Panc1 (cell line): ENCODE results near the gene ARPC4. TPM values are rescaled to one million over a fixed set of nuclear protein-coding genes. Genes with fewer than 3 reads are reported as not detected.

Experiments used
- ATAC-seq: fragments of 200-7000 bp; cut with Tn5 transposase; 2 replicates; pipeline ENCODE4 v1.9.1; 2020; ENCODE audit warnings: mild to moderate bottlenecking, moderate library complexity
- BruUV-seq: library from RNA; stranded (reverse); fragments of 400-500 nt; replicated peaks from 2 replicates; lab custom pipeline; 2021; lab: Mats Ljungman, UMichigan
- CTCF ChIA-PET: fragments of 300-600 bp; sonication (Branson Sonifier 250); formaldehyde crosslinking; loops from one replicate; lab custom pipeline; 2022; ENCODE audit warnings: antibody characterized with exemption; lab: Charles Lee
- POLR2A ChIA-PET: fragments of 300-600 bp; sonication (Branson Sonifier 250); formaldehyde crosslinking; loops from one replicate; lab custom pipeline; 2022; ENCODE audit warnings: antibody characterized with exemption; lab: Charles Lee
- DNase-seq: peaks from one replicate; pipeline ENCODE4 v3.0.0-alpha.2; 2010; ENCODE audit warnings: low read depth, low spot score
- H3K27ac ChIP-seq: 2 replicates; pipeline ENCODE4 v1.5.1; 2011; ENCODE audit warnings: mild to moderate bottlenecking, low read length, inconsistent platforms
- H3K27me3 ChIP-seq: fragments of 200-500 bp; sonication (Bioruptor generic); 2 replicates; pipeline ENCODE4 v1.6.0; 2014; ENCODE audit warnings: low read length, inconsistent platforms; ENCODE audit not compliant: control insufficient read depth, insufficient read depth
- H3K36me3 ChIP-seq: fragments of 200-500 bp; sonication (Bioruptor generic); 2 replicates; pipeline ENCODE4 v1.5.1; 2014; ENCODE audit warnings: inconsistent platforms, mild to moderate bottlenecking, low read length, moderate library complexity; ENCODE audit not compliant: control insufficient read depth, insufficient read depth
- H3K4me1 ChIP-seq: 2 replicates; pipeline ENCODE4 v1.5.1; 2011; ENCODE audit warnings: inconsistent platforms, mild to moderate bottlenecking, low read length, moderate library complexity; ENCODE audit not compliant: control insufficient read depth, insufficient read depth
- H3K4me3 ChIP-seq, 2 experiments: 2 replicates each; pipeline ENCODE4 v1.5.1; 2011 to 2012; ENCODE audit warnings: low read depth in 2 of 2, low read length in 2 of 2, mild to moderate bottlenecking in 2 of 2, inconsistent platforms in 1 of 2, moderate library complexity in 1 of 2
- H3K9me3 ChIP-seq: fragments of 200-500 bp; sonication (Bioruptor generic); 2 replicates; pipeline ENCODE4 v1.5.1; 2014; ENCODE audit warnings: low read depth, mild to moderate bottlenecking, inconsistent platforms, low read length, moderate library complexity; ENCODE audit not compliant: control insufficient read depth, insufficient read depth
- CTCF ChIP-seq: fragments of 450-650 bp; IDR thresholded peaks from 2 replicates; pipeline ENCODE4 v1.5.1; 2017; ENCODE audit warnings: mild to moderate bottlenecking
- POLR2AphosphoS5 ChIP-seq: IDR thresholded peaks from 2 replicates; pipeline ENCODE4 v1.6.1; 2012; ENCODE audit warnings: mild to moderate bottlenecking, low read depth, low read length, moderate library complexity
- REST ChIP-seq, 2 experiments: IDR thresholded peaks; 2 replicates each; pipeline ENCODE4 v1.6.1; 2011 to 2012; ENCODE audit warnings: low read depth in 2 of 2, control low read depth in 1 of 2, low read length in 1 of 2, mild to moderate bottlenecking in 1 of 2, moderate library complexity in 1 of 2; ENCODE audit not compliant: insufficient read depth in 1 of 2
- SIN3A ChIP-seq: IDR thresholded peaks from 2 replicates; pipeline ENCODE4 v1.6.1; 2012; ENCODE audit warnings: low read depth, mild to moderate bottlenecking, low read length, moderate library complexity, borderline replicate concordance; ENCODE audit not compliant: insufficient read depth
- TCF7L2 ChIP-seq: IDR thresholded peaks from 2 replicates; pipeline ENCODE4 v1.6.1; 2011; ENCODE audit warnings: mild to moderate bottlenecking, low read depth, low read length, inconsistent platforms
- in situ Hi-C: cut with HindIII; loops from 2 replicates; pipeline ENCODE4 v1.10.0; 2016; ENCODE audit warnings: low sequenced_read_pairs, low pct_unique_long_range_greater_than_20kb
- intact Hi-C: fragments of 100-400 bp; cut with micrococcal nuclease; formaldehyde crosslinking; loops from one replicate; pipeline ENCODE4 v1.10.0; 2022; ENCODE audit not compliant: unreplicated experiment
- total RNA-seq: library from RNA; stranded (reverse); gene quantifications from one replicate; pipeline ENCODE4 v1.2.1, GENCODE V29; 2021; ENCODE audit not compliant: unreplicated experiment

The ARPC4 gene
- total RNA-seq, 1 experiment from 2014 or later, result 117 TPM

GRCh38 chr3:9818666-9819335 is 25.9 kb downstream of the ARPC4 start:
- TF ChIP-seq POLR2AphosphoS5 (no peak), TCF7L2 (no peak), SIN3A (no peak), REST (IDR thresholded peaks at IDR 0.05; ENCODE audit: insufficient read depth in 1 of 2, low read depth in 2 of 2, low read length in 1 of 2) (no peak), CTCF (no peak)
- intact Hi-C loops, result no loop called here
- H3K4me1 ChIP-seq, result no peaks in the 10 kb centered on the region
- BruUV-seq, result no TSS peak
- no peaks in the 10 kb centered on the region for H3K9me3 ChIP-seq
- ChIA-PET POLR2A (no interaction called here), CTCF (no interaction called here)
- no peaks in the 10 kb centered on the region for H3K27me3 ChIP-seq
- in situ Hi-C loops, result no loop called here
- H3K27ac ChIP-seq, result no peak overlapping the region
- DNase-seq (no peak), ATAC-seq (no peak)
- no peaks in the 10 kb centered on the region for H3K36me3 ChIP-seq
- H3K4me3 ChIP-seq, result no peak overlapping the region

GRCh38 chr3:9820543-9820942 is 27.7 kb downstream of the ARPC4 start:
- Histone ChIP-seq H3K27ac (no peak overlapping the region), H3K9me3 (no peaks in the 10 kb centered on the region), H3K36me3 (no peaks in the 10 kb centered on the region), H3K27me3 (no peaks in the 10 kb centered on the region), H3K4me3 (no peak overlapping the region), H3K4me1 (no peaks in the 10 kb centered on the region)
- intact Hi-C loops (no loop called here), in situ Hi-C loops (no loop called here)
- no peak for TF ChIP-seq REST (IDR thresholded peaks at IDR 0.05; ENCODE audit: insufficient read depth in 1 of 2, low read depth in 2 of 2, low read length in 1 of 2)
- TF ChIP-seq SIN3A, result no peak
- TF ChIP-seq POLR2AphosphoS5, result no peak
- no peak for TF ChIP-seq TCF7L2
- no peak for TF ChIP-seq CTCF
- ATAC-seq (no peak), DNase-seq (no peak)
- BruUV-seq, result no TSS peak
- CTCF ChIA-PET, result no interaction called here
- POLR2A ChIA-PET, result no interaction called here
